HepG2 (cell line): ENCODE measurements around the gene PEX12. TPM values are rescaled to one million over a fixed set of nuclear protein-coding genes. Genes with fewer than 3 reads are reported as not detected.

Source experiments
- AGO2 ChIP-seq: fragments of 200-400 bp; formaldehyde crosslinking; optimal IDR thresholded peaks from 2 replicates; pipeline ENCODE3; 2017; ENCODE audit warnings: mild to moderate bottlenecking, low read depth, low read length, moderate library complexity
- FUBP1 ChIP-seq: sonication (generic); formaldehyde crosslinking; IDR thresholded peaks from 2 replicates; pipeline ENCODE4 v1.5.1; 2020; ENCODE audit warnings: missing genetic modification reagents, mild to moderate bottlenecking, borderline replicate concordance
- GABPA ChIP-seq, 2 experiments: IDR thresholded peaks; 2 replicates each; pipeline ENCODE4 v1.6.1; 2011 to 2016; ENCODE audit warnings: low read depth in 2 of 2, low read length in 1 of 2, missing biosample characterization in 1 of 2, missing genetic modification characterization in 1 of 2
- HHEX ChIP-seq: IDR thresholded peaks from 2 replicates; pipeline ENCODE4 v1.6.1; 2016; ENCODE audit warnings: control low read depth
- PBX3 ChIP-seq: sonication (generic); formaldehyde crosslinking; IDR thresholded peaks from 2 replicates; pipeline ENCODE4 v1.8.1; 2023; ENCODE audit warnings: missing genetic modification reagents, inconsistent platforms, borderline replicate concordance
- RBFOX2 ChIP-seq: fragments of 200-400 bp; formaldehyde crosslinking; IDR thresholded peaks from 2 replicates; pipeline ENCODE4 v1.6.1; 2017; ENCODE audit warnings: low read depth, mild to moderate bottlenecking, low read length
- SMAD3 ChIP-seq: sonication (generic); formaldehyde crosslinking; IDR thresholded peaks from 2 replicates; pipeline ENCODE4 v1.4.0; 2020; ENCODE audit warnings: missing genetic modification reagents
- SRSF9 ChIP-seq: fragments of 200-400 bp; formaldehyde crosslinking; IDR thresholded peaks from 2 replicates; pipeline ENCODE4 v1.6.1; 2018; ENCODE audit warnings: borderline replicate concordance, mild to moderate bottlenecking, low read depth, low read length; ENCODE audit not compliant: insufficient read depth, poor library complexity, severe bottlenecking
- TOE1 ChIP-seq: sonication (generic); formaldehyde crosslinking; IDR thresholded peaks from 2 replicates; pipeline ENCODE4 v1.4.0; 2020; ENCODE audit warnings: mild to moderate bottlenecking, missing genetic modification reagents
- ZBTB1 ChIP-seq: sonication (generic); formaldehyde crosslinking; IDR thresholded peaks from 2 replicates; pipeline ENCODE4 v1.4.0; 2020; ENCODE audit warnings: missing genetic modification reagents, borderline replicate concordance
- ZNF44 ChIP-seq: sonication (generic); formaldehyde crosslinking; IDR thresholded peaks from 2 replicates; pipeline ENCODE4 v1.5.1; 2020; ENCODE audit warnings: mild to moderate bottlenecking, missing genetic modification reagents
- ZNF7 ChIP-seq: IDR thresholded peaks from 2 replicates; pipeline ENCODE4 v1.6.1; 2016; ENCODE audit warnings: missing biosample characterization, missing genetic modification reagents
- polyA plus RNA-seq, 8 experiments: library from polyadenylated mRNA; depleted of rRNA in 3 of 8; stranded (reverse) in 7 of 8; unstranded in 1 of 8; fragments of >200 nt; fragmentation: Illumina TruSeq in 4 of 8; extraction: Trizol in 4 of 8; gene quantifications; 2 replicates each; pipeline versions ENCODE4 v1.2.1 to v1.2.3, GENCODE V29; 2011 to 2016; ENCODE audit warnings: low read depth in 4 of 8, missing spikeins in 1 of 8, mixed read lengths in 1 of 8; ENCODE audit not compliant: insufficient read depth in 1 of 8
- total RNA-seq, 5 experiments: library from RNA; depleted of rRNA; stranded (reverse); fragments of >200 nt; fragmentation: Illumina TruSeq; extraction: Trizol; gene quantifications; 2 replicates each; pipeline ENCODE4 v1.2.3, GENCODE V29; 2016; ENCODE audit warnings: low read depth in 1 of 5
- TF ChIP-seq, protein P1 (sequence below): IDR thresholded peaks from 2 replicates; pipeline ENCODE4 v1.4.0; 2020; ENCODE audit warnings: mild to moderate bottlenecking, missing genetic modification reagents
- TF ChIP-seq, protein P2 (sequence below): sonication (generic); formaldehyde crosslinking; IDR thresholded peaks from 2 replicates; pipeline ENCODE4 v1.5.0; 2020; ENCODE audit warnings: missing genetic modification reagents
- TF ChIP-seq, protein P3 (sequence below): sonication (generic); formaldehyde crosslinking; IDR thresholded peaks from 2 replicates; pipeline ENCODE4 v1.4.0; 2020; ENCODE audit warnings: mild to moderate bottlenecking, low read depth, missing genetic modification reagents

Gene PEX12
- total and polyA plus RNA-seq, 2 of the 13 experiments (the other 11 are each of a cell fraction or from before 2014, with no cell fraction given): 5.1 to 11.9 TPM

GRCh38 chr17:35587074-35587961 lies 8.9 kb upstream of the PEX12 start, which contains the start of gene AP2B1 (continued):
- TF ChIP-seq SMAD3 (peak; percentile 83), ZBTB1 (no peak), ZNF7 (CRISPR knock-in tag) (no peak; the same call in 1 of the 2 replicates), PBX3 (CRISPR knock-in tag) (no peak), ZNF44 (CRISPR knock-in tag) (no peak), HHEX (CRISPR knock-in tag) (no peak), SRSF9 (no peak), AGO2 (no peak), FUBP1 (no peak), GABPA (IDR thresholded peaks at IDR 0.05; ENCODE audit: low read depth, low read length) (peak; percentile 65), GABPA (CRISPR knock-in tag; IDR thresholded peaks at IDR 0.05; ENCODE audit: low read depth) (peak; percentile 94), TOE1 (CRISPR knock-in tag) (0 out of 2 replicates have a peak, but pooled peaks have one; percentile 62), RBFOX2 (peak; percentile 61; the same call in 1 of the 2 replicates)
- TF ChIP-seq, protein P1, sequence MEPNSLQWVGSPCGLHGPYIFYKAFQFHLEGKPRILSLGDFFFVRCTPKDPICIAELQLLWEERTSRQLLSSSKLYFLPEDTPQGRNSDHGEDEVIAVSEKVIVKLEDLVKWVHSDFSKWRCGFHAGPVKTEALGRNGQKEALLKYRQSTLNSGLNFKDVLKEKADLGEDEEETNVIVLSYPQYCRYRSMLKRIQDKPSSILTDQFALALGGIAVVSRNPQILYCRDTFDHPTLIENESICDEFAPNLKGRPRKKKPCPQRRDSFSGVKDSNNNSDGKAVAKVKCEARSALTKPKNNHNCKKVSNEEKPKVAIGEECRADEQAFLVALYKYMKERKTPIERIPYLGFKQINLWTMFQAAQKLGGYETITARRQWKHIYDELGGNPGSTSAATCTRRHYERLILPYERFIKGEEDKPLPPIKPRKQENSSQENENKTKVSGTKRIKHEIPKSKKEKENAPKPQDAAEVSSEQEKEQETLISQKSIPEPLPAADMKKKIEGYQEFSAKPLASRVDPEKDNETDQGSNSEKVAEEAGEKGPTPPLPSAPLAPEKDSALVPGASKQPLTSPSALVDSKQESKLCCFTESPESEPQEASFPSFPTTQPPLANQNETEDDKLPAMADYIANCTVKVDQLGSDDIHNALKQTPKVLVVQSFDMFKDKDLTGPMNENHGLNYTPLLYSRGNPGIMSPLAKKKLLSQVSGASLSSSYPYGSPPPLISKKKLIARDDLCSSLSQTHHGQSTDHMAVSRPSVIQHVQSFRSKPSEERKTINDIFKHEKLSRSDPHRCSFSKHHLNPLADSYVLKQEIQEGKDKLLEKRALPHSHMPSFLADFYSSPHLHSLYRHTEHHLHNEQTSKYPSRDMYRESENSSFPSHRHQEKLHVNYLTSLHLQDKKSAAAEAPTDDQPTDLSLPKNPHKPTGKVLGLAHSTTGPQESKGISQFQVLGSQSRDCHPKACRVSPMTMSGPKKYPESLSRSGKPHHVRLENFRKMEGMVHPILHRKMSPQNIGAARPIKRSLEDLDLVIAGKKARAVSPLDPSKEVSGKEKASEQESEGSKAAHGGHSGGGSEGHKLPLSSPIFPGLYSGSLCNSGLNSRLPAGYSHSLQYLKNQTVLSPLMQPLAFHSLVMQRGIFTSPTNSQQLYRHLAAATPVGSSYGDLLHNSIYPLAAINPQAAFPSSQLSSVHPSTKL: peak; percentile 72
- TF ChIP-seq, protein P2, sequence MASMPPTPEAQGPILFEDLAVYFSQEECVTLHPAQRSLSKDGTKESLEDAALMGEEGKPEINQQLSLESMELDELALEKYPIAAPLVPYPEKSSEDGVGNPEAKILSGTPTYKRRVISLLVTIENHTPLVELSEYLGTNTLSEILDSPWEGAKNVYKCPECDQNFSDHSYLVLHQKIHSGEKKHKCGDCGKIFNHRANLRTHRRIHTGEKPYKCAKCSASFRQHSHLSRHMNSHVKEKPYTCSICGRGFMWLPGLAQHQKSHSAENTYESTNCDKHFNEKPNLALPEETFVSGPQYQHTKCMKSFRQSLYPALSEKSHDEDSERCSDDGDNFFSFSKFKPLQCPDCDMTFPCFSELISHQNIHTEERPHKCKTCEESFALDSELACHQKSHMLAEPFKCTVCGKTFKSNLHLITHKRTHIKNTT: no peak
- TF ChIP-seq, protein P3, sequence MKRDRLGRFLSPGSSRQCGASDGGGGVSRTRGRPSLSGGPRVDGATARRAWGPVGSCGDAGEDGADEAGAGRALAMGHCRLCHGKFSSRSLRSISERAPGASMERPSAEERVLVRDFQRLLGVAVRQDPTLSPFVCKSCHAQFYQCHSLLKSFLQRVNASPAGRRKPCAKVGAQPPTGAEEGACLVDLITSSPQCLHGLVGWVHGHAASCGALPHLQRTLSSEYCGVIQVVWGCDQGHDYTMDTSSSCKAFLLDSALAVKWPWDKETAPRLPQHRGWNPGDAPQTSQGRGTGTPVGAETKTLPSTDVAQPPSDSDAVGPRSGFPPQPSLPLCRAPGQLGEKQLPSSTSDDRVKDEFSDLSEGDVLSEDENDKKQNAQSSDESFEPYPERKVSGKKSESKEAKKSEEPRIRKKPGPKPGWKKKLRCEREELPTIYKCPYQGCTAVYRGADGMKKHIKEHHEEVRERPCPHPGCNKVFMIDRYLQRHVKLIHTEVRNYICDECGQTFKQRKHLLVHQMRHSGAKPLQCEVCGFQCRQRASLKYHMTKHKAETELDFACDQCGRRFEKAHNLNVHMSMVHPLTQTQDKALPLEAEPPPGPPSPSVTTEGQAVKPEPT: no peak
